Dedifferentiated amniotic fluid mesenchymal stem cell (primary cell): ENCODE measurements around the gene TNP1.

Experiments used
- DNase-seq: peaks from one replicate; pipeline ENCODE4 v3.0.0-alpha.2; 2016; ENCODE audit errors: extremely low spot score

The TNP1 gene, protein sequence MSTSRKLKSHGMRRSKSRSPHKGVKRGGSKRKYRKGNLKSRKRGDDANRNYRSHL

DNA sequence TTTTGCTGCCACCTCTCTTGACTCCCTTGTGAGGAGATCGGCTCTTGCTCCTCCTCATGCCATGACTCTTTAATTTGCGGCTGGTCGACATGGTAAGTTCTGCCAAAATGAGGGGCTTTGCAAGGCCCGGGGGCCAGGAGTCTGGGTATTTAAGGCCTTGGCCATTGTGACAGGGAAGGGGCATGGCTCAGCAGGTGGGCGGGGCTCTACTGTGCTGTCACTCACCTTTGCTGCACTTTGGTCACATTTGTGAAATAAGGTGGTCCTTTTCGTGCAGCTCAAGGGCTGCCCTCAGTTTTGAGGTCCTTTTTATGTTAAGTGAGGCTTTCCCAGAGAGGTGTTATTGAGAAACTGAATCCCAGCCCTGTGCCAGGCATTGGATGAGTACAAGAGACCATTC lies at the start of gene TNP1:
TSS of gene TNP1 (minus strand) at position 121 of the 400 bp plus-strand sequence. CDS start at position 91, 30 bp downstream.
- no peak for DNase-seq

DNA sequence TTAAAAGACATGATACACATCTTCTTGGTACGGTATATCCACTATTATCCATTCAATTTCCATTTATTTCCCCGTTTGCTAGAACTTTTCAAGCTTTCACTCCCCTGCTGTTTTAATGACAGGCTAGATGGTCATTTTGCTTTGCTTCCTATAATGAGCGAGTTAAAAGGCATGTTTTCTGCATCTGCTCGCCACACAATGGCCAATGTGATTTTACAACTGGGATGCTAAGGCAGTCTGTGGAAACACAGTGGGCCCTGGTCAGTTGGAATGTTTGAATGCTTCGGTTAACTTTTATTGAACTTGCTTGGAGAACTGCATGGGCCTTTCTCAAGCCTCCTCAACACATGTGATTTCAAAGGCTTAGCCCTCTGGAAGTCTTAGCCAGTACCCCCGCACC lies 48.4 kb upstream of the TNP1 start:
- no peak for DNase-seq

DNA sequence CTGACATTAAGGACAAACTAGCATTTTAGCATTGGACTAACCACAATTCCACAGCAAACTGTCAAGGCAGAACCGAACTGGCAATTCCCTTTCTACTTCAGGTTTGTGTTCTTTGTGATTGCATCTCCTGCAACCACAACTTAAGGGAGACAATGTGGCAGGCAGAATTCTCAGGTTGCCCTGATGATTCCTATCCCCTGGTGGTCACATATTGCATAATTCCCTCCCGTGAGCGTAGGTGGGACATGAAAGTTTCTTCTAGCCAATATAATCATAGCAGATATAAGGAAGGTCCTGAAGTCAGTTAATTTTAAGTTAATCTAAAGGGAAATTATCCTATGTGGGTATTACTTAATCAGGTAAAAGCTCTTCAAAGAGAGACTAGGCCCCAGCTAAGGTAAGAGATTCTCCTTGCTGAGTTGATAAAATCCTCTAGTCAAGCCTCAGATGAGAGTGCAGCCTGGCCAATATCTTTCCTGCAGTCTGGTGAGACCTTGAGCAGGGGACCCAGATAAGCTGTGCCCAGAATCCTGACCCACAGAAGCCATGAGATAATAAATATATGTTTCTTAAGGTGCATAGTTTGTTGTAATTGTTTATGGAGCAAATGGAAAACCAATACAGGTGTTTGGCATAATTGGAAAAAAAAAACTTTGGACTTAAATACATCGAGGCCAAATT lies 45.9 kb upstream of the TNP1 start:
- no peak for DNase-seq

DNA sequence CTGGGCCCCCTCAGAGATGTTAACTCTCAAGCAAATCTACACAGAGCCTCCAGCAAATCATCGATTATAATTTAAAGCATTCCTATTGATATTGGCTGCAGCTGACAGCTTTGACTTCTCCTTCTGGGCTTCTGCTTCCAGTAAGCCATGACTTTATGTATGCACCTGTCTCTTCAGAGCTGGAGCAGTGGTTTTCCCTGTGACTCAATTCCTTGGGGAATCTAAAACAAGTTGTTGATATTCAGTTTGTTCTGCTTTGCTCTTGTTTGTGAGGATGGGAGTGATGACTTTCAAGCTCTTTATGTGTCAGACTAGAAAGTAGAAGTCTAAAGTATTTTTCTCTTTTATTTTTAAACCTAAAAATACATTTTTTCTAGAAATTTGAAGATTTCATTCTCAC lies 45.1 kb upstream of the TNP1 start:
- no peak for DNase-seq

DNA sequence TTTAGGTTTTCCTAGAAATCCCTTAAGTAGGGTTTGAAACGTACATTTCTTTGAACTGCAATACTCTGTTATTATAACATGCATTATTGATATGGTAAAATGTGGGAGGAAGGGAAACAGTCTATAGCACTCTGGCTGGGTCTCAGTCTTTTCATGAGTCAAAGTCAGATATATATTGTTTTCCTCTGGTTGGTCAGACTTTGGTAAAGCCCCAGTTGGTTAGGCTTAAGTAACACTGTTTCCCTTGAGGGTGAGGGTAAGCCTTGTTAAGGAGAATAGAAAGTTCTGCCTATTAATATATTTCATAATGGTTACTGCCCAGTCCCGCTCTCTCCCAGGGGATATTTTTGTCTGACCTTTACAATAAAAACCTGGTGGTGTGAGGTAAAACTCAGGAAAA lies 44.7 kb upstream of the TNP1 start:
- DNase-seq = no peak

DNA sequence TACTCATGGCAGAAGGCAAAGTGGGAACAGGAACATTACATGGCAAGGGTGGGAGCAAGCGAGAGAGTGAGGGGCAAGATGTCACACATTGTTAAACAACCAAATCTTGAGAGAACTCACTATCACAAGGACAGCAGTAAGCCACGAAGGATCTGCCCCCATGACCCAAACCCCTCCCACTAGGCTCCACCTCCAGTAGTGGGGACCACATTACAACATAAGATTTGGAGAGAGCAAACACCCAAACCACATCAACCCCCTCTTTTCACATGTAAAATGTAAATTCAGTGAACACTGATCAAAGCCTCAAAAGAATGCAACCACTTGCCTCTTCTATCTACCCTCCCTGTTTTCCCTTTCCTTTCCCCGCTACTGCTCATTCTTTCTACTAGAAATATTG lies 43.6 kb upstream of the TNP1 start:
- no peak for DNase-seq

DNA sequence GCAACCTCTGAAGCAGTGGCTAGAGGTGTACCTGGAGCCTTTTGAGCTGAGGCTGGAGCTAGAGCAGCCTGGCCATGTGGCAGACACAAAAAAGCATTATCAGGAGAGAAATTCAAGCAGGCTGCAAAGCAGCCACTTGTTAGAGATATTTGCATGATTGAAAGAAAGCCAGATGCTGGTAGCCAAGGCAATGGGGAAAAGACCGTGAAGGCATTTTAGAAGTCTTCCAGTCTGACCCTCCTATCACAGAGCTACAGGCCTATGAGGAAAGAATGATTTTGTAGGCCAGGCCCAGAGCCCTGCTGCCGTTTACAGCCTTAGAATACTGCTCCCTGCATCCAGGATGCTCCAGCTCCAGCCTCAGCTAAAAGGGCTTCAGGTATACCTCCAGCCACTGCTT lies 41.4 kb upstream of the TNP1 start:
- no peak for DNase-seq

DNA sequence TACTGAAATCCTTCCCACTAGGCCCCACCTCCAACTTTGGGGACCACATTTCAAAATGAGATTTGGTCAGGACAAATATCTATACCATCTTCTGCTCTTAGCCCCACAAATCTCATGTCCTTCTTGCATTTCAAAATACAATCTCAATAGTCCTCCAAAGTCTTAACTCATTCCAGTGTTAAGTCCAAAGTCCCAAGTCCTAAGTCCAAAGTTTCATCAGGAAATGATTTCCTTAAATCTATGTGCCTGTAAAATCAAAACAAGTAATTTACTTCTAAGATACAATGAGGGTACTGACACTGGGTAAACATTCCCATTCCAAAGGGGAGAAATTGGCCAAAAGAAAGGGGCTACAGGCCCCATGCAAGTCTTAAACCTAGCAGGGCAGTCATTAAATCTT lies 40.5 kb upstream of the TNP1 start:
- no peak for DNase-seq

DNA sequence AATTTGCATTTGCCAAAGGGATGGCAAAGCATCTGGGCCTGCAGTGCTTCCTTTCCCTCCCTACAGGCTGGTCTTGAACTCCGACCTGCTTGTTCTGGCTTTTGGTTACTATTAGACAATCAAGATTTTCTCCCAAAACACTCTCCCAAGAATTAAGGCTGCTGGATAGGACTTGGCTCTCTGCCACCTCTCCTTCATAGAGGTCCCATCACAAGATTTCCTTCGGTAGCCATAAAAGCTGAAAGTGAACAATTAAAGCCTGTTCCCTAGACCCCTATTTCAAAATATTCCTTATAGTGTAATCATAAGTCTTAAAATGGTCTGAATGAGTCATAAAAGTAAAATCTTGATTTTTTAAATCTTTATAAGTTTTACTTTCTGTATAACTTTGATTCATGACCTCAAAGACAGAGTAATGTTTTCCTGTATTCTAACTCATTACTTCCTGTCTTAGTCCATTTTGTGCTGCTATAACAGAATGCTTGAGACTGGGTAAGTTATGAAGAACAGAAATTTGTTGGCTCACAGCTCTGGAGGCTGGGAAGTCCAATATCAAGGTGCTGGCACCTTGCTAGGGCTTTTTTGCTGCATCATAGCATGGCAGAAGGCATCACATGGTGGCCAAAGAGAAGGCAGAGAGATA lies 37.8 kb upstream of the TNP1 start:
- no peak for DNase-seq

DNA sequence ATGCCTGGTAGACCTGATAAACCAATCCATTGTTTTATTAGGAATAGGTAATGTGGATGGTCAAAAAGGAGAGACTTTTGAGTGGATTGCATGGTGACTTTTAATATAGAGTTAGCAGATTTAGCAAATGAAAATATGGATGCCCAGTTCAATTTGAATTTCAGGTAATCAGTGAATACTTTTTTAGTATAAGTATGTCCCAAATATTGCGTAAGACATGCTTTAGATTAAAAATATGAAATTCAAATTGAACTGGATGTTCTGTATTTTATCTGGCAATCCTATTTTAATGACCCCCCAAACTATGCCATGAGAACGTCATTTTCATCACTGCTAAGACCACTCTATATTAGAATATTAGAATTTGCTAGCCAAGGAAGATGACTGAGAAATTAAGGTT lies 30.3 kb upstream of the TNP1 start:
- no peak for DNase-seq

DNA sequence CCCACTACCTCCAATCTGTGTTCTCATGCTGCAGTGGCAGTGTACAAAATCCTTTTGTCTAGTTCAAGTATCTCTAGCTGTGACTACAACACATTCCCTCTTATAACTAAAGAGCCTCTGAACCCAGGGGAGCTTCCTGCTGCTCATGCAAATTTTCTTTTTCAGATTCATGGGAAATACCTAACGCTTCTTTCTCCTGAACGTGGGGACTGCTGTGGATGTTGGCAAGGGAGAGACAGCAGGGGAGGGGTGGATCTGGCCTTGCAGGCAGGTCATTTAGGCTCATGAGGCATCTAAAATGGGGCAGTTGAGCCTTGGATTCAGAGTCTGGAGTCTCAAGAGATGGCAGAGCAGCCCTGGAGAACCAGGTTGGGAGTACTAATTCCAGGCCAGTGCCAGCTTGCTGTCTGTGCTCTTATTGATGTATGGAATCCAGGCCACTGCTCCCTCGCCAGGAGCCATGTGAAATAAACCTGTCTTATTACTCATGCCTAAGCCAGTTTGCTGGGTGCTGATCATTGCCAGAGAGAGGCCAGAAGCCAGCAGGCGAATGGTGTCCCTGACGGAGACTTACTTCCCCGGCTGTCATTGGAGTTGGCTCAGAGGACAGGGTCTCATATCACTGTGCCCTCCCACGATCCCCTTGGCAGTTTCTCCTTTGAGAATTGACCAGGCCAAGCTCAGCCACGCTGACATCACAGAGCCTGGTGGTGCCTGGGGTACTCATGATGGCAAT lies 29.2 kb upstream of the TNP1 start:
- no peak for DNase-seq

DNA sequence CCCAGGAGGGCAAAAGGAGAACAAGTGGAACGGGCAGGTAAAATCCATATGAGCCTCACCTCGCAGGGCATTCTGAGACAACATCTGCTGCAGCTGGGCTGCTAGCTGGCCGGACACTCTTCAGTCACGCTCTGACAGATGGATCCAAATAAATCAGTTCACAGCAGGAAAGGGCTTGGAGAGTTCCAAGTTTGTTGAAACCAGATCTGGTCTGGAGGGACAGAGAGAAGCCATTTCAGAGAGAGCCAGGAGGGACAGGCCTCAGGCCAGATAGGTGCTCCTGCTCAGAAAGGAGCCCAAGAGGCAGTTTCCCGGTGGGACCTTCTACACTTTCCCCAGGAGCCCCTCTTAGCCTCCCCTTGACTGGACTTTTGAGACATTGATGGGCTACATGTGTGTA lies 28.2 kb upstream of the TNP1 start:
- no peak for DNase-seq

DNA sequence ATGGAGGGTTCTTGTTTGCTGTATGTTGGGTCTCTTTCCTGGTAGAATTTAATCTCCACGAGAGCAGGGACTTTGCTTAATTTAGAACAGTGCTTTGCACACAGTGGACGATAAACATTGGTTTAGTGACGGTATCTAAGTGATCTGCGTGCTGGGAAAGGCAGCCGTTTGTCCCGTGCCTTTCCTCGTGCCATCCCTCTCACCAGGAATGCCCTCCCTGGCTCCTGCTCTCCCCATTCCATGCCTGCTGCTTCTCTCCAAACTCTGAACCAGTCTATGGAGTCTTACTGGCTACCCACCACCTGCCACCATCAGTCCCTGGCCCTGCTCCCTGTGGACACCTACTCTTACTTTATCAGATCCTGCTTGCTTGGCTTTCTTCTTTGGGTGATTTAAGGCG lies 27.3 kb upstream of the TNP1 start:
- no peak for DNase-seq

DNA sequence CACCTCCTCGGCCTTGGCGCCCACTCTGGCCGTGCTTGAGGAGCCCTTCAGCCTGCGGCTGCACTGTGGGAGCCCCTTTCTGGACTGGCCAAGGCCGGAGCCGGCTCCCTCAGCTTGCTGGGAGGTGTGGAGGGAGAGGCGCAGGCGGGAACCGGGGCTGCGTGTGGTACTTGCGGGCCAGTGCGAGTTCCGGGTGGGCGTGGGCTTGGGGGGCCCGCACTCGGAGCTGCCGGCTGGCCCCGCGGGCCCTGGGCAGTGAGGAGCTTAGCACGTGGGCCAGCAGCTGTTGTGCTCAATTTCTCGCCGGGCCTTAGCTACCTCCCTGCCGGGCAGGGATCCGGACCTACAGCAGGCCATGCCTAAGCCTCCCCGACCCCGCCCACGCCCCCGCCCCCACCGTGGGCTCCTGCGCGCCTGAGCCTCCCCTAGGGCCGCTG lies 25.3 kb upstream of the TNP1 start:
- DNase-seq = no peak

DNA sequence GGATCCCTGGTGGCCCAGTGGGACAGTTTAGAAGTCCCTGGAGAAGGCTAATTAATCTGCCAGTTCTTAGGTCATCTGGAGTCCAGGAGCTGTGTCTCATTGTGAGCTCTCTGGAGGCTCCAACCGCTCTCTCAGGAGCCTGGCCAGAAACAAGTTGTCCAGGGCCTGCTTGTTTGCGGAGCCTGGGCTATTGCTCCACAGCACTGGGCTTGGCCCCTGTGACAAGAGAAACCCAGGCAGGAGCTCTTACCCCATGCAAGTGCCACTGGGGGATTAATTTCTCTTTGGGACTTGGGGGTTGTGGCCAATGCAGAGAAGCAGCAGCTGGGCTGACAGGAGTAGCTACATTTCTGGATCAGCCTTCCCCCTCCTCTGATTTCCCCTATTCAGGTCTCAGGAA lies 24.5 kb upstream of the TNP1 start:
- no peak for DNase-seq

DNA sequence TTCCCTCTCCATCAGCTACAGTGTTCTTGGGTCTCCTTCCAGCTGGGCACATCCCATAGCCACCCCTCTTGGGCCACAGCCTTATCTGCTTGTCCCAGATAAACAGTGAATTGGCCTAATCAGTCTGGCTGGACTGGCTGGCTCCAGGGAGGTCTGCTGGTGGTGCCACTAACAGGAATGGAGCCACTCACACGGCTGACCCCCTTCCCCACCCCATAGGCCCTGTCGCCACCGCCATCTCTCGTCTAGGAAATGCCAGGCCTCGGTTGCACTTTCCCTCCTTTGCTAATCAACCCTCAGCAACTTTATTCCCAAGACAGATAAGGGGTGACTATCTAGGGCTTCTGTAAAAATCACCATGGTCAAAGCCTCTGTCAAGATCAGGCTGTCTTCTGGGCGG lies 23.0 kb upstream of the TNP1 start:
- no peak for DNase-seq

DNA sequence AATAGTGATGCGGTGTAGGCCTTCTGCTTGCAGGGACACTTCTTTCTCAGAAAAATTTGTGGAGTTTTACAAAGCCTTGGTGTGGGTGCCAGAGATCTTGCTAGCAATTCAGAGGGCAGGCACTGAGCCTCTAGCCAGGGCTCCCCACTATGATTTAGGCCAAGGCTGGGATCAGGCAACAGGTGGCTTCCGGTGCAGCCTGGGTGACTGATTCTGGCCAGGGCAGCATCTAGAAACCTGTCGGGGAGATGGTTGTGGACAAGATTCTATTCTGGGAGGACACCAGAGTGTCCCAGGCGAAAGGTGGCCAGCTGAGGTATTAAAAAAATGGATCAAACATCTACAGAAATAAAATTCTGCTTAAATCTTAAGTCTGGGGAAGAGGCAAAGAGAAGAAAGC lies 21.5 kb upstream of the TNP1 start:
- DNase-seq = no peak

DNA sequence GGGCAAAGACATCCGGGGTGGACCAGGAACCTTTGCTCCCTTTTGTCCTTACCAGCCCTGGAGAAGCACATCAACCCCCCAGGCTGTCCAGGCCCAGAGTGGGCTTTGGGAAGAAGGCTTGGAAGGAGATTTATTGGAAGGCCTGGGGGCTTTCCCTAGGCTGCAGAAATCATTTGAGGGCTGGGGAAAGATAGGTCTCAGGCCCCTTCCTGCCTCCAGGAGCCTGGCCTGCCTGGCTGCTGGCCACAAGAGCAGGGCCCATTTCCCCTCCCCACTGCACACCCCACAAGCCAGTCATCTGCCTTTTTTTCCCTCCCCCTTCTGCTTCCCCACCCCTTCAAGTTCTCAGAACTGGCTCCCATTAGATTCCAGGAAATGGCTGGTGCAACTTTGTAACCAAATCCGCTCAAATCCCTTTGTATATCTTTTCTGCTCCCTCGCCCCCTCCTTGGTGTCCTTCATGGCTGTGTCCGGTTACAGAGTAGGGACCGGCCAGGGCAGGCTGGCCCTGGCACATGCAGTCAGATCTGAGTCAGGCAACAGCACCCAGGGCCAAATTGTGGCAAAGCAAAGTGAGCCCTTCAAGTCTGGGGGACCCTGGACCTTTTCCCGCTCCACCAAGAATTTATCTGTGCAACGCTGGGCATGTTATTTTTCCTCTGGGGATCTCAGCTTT lies 20.8 kb upstream of the TNP1 start:
- peak; percentile 66 for DNase-seq

DNA sequence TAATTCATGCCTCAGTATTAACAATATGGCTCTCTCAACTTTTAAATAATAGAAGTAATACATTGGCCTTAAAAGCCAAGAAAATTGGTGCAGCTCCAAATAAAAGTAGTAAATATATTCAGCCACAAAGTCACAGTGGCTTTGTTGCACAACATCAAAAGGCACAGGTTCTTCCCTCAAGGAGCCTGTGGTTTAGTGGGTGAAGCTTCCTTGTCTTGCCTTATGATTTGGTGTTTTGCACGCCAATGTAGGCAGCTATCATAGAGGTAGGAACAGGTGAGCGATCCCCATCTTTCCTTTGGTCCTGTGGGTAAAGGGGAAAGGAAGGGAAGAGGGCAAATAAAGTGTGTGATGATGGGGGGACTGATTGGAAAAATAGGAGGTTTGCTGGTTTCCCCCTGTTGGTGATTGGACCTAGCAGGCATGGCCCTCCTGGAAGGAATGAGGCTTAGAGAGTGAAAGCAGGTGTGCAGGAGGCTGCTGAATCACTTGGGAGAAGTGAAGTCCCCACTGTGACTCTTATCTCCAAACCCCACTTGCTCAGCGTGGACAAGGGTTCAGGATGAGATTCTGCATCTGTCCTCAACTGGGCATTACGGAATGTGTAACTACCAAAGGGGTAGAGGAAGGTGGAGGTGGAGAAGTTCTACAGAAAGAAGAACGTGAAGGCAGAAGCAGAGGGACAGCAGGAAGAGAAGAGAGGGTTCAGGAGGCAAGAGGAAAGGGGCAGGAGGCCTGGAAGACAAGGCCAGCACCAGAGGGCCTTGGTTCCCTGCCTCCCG lies 20.1 kb upstream of the TNP1 start:
- DNase-seq = no peak

DNA sequence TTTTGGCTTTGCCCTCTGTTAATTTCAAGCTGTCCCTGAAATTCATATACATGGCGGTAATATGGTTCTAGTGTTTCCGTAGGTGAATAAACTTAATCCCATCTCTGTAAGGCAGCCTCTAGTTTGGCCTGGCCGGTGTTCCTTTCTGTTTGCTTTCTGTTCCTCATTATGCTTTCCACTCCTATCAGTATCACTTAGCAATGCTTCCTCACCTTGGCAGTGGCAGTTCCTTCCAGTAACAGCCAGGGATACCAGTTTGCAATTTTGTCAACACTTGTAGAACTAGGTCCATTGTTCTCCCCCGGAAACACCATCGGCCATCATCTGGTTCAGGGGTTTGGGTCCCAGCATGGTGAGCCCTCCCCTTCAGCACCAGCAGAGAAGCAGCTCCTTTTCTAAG lies 18.2 kb upstream of the TNP1 start:
- no peak for DNase-seq

DNA sequence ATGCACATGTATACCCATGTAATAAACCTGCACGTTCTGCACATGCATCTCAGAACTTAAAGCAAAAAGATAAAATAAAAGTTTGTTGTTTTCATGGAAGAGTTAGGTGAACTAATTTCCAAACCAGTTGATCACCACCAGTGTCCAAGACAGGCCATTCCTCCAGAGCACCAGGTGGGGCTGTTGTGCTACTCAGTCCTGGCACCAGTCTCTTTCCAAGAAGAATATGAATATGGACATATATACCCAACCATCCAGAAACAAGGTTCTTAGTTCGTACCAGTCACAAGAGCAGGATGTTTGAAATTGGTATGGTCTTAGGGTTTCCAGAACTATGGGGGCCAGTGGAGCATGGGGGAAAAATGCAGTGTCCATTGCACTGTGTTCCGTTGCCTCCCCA lies 17.2 kb upstream of the TNP1 start:
- DNase-seq = no peak

DNA sequence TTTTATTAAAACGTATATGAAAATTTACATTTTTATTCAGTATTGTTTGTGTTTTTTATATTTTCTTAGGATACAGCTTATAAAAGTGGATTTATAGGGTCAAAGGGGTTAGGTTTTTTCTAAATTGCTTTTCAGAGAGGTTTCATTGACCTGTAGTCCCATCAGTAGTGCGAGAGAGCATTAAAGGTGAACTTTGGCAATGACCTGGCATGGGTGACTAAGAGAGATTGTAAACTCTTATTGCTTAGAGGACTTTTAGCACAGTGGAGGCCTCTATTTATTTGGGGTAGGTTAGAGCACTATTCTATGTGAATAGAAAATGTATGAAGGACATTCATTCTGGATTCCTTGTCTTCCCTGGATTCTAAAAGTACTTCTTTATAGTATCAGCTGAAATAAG lies 16.0 kb upstream of the TNP1 start:
- DNase-seq = no peak
